GM21390 (cell line): ENCODE results near the gene SERINC3.
"Not testable (repeated sequence)": the region's sequence is repeated elsewhere in the genome, so short reads cannot be mapped to it uniquely, and the experiment has no call there.

Experiments used
- ATAC-seq: cut with Tn5 transposase; IDR thresholded peaks from one replicate; pipeline ENCODE4 v1.9.1; 2021; ENCODE audit not compliant: unreplicated experiment

SERINC3 gene

DNA sequence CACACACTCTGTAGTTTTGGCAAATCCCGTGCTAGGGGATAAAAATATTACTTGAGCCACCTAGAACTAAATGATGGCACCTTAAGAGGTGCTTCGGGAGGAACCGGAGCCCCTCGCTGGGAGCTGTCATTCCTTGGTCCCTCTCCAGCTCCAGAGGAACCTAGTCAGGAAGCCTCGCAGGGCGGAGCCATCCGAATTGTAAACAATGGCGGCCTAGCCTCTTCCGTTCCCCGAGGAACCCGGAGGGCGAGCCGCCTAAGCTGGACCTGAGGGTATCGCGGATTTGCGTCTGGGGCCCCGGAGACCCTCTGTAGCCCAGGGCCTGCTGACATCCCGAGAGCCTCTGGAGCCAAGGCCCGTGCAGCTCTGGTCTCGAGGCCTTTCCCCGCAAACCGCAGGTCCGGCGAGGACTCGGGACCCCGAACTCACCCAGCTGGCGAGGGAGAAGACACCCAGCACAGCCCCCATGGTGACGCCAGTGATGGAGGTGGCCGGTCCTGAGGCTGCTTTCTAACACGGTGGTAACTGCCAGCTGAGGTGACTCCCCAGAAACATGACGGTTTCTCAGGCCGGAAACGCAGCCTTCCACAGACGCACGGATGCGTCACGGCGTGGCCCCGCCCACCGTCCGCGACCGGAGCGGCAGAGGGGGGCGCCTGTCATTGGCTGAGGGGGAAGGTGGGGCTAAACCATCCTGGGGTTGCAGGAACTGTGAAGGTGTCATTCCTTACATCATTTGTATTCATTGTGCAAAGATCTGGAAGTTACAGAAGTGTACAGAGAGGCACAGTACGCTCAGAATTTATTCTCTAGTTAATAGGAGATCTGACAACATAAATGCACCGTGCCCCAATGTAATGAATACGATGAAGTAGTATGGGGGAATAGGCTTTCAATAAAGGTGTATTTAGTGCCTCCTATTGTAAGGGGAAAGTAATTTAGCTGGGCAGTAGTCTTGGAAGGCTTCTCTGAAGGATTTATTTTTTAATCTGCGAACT is at the start of gene SERINC3:
Gene SERINC3 (minus strand): TSS at position 587 of the 998 bp plus-strand sequence. CDS start 119 bp downstream, at position 468.
- peak; percentile 97 for ATAC-seq

DNA sequence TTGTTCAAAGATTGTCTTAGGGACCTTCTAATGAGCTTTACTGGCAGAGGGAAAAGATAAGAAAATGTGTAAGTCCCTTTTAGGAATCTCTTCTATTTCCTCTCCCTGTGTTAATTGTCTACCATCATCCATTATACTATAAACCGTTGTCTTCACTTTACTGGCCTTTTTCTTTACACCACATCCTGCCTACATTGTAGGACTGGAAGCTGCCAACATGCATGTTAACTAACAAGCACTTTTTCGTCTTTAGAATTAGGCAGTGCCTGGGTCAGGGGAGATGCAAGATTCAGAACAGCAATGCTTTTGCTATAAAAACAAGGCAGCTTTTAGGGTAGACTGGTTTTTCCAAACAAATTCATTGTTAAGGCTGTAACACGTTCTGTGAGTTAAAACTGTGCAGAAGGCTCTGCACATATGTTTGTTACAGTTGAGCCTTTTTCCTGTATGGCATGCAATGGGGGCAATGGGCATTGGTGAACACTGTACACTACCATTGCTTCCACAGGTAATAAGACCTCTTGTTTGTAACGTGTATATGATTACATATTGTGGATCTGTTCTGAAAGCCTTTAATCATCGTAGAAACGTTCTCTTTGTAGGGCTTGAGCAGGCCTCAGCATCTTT is 49.6 kb upstream of the SERINC3 start:
- no peak for ATAC-seq

DNA sequence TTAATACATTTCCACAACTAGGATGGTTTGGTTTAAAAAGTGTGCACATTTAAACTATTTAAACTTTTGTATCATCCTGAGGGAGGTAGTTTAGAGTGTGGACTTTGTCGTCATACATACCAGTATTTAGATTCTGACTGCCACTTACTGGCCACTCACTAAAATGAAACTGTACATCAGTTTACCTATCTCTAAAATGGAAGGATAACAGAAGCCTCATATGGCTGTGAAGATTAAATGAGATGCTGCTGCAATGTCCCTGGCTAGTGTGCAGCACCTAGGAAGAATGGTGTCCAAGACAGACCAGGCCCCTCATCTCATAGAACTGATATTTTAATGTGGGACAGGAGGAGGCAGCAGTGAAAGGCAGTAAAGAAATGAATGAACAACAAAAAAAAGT is 48.5 kb upstream of the SERINC3 start:
- no peak for ATAC-seq

- ATAC-seq = no peak
Measured at GRCh38 chr20:44566811-44567210, 44.9 kb upstream of the SERINC3 start.

DNA sequence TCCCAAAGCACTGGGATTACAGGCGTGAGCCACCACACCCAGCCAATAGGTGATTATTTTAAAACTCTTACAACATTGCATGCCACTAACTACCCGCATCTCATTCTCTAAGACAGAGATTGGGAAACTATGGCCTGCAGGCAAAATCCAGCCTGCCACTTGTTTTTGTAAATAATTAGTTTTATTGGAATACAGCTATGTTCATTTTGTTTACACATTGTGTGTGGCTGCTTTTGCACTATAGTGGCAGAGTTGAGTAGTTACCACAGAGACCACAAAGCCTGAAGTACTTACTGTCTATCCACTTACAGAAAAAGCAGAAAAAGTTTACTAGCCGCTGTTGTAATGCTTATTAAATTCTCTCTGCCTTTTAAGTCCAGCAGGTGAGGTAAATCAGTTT is 44.1 kb upstream of the SERINC3 start:
- no peak for ATAC-seq

- no peak for ATAC-seq
Measured at GRCh38 chr20:44561876-44562275, 40.0 kb upstream of the SERINC3 start.

DNA sequence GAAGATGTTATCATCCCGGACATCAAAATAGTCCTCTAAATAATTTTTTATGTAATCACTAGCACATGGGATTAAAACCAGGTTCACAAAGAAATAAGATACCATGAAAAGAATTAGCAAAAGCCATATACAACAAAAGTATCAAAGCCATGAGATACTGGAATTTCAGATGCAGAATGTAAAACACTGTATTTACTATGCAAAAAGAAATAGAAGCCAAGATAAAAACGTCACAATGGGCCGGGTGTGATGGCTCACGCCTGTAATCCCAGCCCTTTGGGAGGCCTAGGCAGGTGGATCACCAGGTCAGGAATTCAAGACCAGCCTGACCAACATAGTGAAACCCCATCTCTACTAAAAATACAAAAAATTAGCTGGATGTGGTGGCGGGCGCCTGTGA is 38.9 kb upstream of the SERINC3 start:
- not testable (repeated sequence) for ATAC-seq

DNA sequence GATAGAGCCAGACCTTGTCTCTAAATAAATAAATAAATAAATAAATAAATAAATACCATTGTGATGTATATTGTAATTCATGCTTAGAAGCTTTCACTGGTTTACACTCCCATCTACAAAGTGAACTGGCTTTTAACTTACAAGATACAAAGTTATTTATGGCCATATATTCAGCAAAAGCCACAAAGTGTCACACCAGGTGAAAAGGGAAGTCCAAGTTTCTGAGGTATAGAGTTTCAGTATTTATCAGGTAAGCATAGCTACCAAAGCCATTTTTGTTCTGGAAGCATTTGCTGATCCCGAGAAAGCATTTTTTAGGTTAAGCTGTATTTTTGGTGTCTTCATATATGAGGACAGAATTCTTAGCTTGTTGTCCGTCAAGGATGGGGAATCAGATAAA is 38.4 kb upstream of the SERINC3 start:
- ATAC-seq = no peak

DNA sequence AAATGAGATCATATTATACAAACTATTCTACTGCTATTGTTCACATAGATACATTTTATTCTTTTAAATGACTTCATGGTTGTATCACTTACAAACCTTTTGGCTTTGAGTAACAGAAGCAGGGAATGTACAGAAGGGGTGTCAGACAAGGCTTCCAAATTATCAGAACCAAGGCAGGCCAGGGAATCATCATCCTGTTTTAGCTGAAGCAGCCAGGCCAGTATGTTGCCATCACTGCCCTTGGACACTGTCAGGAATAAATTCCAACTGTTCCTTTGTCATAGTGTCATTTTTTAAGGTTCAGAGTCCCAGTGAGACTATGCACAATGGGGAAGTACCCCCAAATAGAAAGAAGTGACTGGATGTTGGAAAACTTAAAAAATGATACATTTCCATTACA is 37.4 kb upstream of the SERINC3 start:
- no peak for ATAC-seq

DNA sequence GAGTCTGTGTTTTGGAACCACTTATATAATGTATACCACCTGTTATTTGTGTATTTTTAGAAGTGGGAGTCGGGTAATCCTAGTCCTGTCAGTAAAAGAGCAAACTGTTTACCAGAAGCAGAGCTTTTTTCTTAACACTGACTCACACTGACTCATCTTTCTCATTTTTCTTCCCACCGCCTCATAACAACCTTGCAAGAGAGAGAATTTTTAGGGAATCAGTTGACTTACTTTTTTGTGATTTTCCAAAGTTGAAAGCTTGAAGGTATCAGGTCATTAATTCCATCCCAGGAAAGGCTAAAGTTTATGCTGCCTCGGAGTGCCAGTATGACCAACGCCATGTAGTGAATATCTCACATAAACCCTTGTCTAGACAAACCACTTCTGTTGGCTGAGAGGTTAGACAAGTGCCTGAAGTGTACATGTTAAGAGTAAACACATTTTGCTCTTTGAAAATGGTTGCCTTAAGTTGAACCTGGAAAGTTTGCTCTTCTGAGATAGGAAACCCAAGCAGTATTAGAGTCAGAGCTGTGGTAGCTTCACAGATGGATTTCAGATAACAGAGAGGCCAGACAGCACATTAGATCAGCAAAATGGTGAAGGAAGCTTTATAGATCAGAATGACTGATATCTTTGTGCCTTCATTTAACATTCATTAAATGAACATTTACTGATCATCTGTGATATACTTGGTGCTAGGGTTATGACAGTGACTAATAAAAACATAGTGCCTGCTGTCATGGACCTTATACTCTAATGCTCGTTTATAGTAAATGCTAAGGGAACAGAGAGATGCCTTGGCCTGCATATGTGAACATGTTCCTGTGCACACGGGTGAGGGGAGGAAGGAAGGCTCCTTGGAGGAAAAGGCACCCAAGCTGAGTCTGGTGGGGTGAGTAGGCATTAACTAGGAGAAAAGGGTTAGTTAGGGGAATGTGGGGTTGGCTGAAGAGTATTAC is 31.4 kb upstream of the SERINC3 start:
- ATAC-seq = no peak

- ATAC-seq = no peak
Measured at GRCh38 chr20:44552568-44552949, 30.7 kb upstream of the SERINC3 start.

DNA sequence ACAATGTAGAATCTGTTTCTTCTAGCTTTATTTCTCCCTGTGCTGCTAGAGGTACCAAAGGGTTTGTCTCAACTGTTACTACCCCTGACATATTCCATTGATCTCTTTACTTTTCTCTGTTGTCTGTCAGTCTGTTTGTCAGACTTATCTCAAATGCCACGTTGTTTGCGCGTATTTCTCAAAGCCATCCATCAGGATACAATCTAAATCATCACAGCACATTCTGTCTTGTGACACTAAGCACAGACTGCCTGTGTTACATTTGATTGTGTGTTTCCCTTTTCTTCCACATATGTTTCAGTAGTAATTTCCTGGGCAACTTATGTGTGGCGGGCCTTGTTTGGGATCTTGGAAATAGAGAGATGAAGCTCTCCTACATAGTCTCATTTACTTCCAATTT is 30.2 kb upstream of the SERINC3 start:
- no peak for ATAC-seq

DNA sequence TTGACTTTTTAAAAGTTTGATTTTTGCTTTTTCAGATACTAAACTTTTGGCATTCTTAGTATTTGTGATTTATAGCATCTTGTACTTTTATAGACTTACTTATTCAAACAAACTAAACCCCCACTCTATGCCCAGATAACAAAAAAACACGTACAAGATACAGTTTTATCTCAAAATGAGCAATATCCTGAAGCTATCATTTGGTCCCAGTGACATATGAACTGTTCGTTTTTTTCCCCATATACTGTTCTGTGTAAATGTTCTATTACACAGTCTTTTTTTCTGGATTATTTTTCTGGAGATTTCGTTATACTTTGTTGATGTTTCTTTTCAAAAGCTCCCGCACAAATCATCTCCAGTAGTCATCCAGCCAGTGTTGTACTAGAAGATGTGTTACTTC is 27.3 kb upstream of the SERINC3 start:
- ATAC-seq = no peak

- no peak for ATAC-seq
Measured at GRCh38 chr20:44547419-44547818, 25.5 kb upstream of the SERINC3 start.

DNA sequence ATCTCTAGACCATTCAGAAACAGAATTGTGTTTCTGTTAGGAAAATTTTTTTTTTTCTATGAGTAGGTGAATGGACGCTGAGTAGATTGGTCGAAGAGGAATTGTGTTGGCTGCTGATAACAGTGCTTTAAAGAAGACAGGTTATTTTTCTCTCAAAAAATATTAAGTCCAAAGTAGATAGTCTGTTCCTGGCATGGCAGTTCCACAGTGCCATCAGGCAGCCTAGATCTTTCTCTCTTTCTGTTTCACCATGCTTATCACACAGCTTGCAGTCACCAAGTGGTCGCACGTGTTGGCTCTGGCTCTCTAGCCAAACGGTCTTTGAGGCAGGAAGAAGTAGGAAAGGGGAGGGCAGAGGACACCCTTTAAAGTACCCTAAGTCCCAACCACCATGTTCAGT is 22.4 kb upstream of the SERINC3 start:
- no peak for ATAC-seq

- ATAC-seq = no peak
Measured at GRCh38 chr20:44543358-44543757, 21.5 kb upstream of the SERINC3 start.

DNA sequence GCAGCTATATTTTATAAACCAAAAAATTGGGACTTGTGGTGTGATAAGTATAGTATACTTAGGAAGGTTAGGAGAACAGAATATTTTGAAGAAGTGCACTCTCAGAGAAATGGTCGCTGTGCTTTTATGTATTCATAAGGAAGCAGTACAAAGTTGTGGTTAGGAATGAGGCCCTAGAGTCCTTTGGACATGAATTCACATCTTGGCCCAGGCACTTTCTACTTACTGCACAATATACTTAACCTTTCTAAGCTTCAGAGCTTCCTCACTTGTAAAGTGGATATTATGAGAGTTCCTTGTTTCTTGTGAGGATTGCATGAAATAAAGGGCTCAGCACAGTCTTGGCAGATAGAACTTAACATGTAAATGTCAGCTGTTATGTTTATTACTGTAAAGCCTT is 21.0 kb upstream of the SERINC3 start:
- no peak for ATAC-seq

DNA sequence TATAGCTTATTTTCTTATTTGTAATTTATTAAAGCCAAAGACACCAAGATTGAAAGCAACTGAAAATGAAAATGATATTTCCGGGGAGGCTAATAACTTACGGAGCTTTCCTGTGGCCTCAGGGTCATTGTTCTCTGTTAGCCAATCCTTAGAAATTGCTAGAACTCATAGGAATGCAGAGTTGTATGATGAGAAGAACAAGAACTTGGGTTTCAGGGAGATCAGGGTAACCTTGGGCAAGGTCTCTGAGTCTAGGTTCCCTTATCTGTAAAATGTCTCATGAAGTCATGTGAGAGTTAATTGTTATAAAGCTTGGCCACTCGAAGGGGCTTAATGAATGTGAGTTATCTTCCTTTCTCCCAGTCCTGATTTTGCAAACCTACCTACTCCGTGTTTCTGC is 20.1 kb upstream of the SERINC3 start:
- no peak for ATAC-seq

GRCh38 chr20:44540834-44541233 is 19.0 kb upstream of the SERINC3 start:
- no peak for ATAC-seq

DNA sequence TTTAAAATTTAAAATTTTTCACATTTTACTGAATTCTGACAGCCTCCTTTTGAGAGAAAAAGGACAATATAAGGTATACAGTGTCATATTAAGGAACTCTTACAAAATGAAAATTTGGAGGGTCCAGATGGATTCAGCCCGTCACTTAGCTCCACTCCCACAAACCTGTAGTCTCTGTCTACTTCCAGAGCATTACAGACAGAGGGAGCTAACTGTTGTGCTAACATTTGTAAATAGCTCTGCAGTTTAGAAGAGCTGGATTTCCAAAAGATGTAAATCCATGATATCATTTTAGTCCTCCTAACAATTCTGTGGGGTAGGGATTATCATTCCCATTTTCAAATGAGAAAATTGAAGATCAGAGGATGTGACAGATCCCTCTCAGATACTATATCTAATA is 16.1 kb upstream of the SERINC3 start:
- no peak for ATAC-seq

DNA sequence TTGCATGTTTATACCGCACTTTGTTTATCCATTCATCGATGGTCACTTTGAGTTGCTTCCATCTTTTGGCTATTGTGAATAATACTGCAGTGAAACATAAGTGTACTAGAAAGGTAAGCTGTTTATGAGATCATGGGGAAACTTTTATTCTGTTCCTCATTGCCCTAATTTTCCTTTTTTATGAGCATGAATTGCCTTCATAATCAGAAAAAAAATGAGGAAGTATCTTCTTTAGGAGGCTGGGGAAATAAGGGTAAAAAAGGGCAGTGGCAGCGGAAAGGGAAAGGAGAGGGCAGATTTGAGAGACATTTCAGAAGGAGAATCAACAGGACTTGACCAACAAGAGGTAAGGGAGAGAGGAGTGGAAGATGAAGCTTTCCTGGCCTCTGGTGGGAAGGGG is 14.3 kb upstream of the SERINC3 start:
- ATAC-seq = no peak
